Measurements from ENCODE around the gene SAPCD2.
"Not testable (repeated sequence)": the region's sequence is repeated elsewhere in the genome, so short reads cannot be mapped to it uniquely, and the experiment has no call there.

Gene SAPCD2

DNA sequence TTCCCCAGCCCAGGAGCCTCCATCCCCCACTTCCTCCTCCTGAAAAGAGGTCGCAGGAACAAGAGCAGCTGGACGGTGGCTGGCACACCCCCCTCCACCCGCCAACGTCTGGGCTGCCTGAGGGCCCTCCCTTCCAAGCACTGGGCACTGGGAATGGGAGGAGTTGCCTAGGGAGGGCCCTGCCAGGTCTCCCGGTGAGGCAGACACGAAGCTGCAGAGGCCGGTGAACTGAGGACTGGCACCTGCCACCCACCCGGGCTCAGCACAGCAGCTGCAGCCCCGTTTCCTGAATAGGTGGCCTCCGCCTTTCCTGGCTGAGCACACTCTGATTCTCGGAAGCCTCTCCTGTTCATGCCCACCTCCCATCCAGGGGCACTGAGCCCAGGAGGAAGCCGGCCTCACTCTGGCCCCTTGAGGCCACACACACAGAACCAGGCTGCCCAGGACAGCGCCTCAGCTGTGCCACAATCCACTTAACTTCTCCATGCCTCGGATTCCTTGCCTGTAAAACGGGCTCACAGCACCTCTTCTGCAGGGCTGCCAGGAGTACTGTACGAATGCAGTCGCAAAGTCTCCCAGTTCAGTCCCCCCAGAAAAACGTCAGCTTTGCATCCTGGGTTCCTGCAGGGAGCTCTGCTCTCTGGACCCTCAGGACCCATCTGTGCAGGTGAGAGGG, 25.7 kb downstream of the SAPCD2 start:
- peak; percentile 43 for DNase-seq

DNA sequence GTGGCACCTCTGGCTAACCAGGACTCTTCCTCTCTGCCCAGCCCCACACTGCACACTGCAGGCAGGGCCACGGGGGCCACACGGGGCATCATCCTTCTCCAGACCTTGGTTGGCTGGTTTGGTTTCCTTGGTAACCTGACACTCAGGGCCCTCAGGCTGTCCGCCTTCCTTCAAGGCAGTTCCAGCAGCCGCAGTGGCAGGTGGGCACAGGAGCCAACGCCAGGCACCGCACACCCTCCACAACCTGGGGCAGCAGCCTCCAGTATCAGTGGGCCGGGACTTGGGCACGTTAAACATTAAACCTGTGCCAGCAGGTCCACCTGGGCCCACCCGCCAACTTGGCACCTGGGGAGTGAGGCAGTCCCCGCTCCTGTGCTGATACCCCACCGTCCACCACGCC, 26.3 kb downstream of the SAPCD2 start:
- DNase-seq: no peak

DNA sequence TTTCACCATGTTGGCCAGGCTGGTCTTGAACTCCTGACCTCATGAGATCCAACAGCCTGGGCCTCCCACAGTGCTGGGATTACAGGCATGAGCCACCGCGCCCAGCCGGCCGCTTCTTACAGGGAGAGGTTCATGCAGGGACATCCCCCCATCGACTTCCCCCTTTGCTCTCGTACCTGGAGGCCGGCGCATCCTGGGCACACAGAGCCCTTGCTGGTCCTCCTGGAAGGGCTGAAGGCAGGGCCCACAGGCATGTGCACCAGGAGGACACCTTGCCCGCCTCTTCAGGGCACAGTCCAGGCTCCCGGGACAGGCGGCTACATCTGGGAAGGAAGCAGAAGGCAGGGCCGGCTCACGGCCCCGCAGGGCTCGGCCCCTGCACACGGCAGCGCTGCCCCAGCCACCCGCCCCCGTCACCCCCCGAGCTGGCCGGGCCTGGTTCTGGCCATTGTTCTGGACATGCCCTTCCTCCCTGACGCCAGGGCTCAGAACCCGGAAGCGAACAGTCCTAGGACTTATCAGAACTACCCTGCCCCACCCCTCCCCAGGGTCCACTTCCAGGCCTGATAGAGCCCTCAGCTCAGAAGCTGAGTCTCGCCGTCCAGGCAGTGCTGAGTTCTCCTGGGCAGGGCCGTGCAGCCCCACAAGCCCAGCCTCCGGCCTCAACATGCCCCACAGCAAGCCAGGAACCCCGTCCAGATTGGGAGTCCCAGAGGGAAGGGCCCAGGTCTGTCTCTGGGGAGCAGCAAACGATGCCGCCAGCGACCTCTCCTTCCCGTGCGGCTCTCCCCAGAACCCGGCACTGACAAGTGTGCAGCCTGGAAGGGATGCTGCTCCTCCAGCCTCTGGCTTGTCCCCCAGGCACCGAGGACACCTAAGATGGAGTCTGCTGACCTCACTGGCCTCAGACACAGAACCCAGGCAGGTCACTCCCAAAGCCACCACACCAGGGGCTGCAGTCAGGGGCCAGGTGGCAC, 27.3 kb downstream of the SAPCD2 start:
- DNase-seq: no peak

DNA sequence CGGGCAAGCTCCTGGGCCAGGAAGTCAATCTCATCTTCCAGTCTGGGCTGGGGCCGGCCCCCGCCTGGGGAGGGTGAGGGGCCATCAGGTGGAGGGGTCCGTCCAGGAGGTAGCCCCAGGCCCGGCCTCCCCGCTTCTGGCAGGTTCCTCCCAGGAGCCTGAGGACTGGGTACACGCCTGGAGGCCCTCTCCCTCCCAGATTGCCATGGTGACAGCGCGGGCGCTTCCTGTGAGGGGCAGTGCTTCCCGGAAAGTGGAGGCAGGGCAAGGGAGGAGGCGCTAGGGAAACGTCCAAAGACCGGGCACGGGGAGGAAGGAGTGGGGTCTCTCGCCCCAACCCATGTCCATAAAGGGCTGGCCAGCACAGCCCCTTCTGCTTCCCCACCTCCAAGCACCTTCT, 29.2 kb downstream of the SAPCD2 start:
- no peak for DNase-seq

DNA sequence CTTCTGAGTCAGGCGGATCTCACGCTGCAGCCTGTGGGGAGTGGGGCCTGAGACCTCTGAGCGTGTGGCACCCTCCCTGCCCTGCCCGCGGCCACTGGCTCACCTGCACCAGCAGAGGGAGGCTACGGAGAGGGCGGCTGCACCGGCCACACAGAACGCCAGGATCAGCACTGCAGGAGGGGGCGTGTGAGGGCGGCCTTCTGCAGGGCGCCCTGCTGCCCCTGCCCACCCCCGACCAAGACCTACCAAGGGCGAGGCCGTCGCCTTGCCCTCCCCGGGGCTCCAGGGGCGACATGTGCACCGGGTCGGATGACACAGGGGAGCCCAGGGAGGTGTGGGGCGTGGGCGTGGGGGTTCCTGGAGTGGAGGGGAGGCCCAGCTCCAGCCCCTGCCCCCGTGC, 29.8 kb downstream of the SAPCD2 start:
- no peak for DNase-seq

DNA sequence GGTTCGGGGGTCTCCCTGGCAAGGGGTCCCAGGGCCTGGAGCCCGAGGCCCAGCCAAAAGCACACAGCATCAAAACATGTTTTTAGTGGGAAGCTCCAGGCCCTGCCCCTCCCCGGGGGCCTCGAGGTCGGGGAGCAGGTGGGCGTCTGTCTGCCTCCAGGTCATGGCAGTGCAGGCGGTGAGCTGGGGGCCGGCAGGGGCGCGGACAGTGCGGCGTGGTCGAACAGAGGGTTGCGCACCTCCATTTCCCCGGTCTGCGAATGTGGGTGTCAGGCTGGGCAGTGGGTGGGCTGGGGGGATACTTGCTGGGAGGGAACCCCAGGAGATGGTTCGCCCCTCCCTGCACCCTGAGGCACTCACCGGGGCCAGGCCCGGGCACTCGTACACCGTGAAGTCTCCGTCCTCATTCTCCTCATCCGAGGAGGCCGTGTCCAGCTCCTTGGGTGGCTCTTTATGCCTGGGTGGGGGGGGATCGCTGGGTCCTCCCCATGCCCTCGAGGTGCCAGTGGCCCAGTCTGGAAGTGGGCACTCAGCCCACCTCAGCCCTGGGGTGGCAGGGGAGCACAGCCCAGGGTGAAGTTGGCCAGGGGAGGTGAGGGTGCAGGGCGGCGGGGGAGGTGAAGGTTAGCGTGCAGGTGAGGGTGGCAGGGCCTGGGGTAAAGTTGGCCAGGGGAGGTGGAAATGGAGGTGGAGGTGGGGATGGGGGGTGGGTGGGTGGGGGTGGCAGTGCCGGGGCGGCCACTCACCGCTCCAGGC, 30.6 kb downstream of the SAPCD2 start:
- no peak for DNase-seq

DNA sequence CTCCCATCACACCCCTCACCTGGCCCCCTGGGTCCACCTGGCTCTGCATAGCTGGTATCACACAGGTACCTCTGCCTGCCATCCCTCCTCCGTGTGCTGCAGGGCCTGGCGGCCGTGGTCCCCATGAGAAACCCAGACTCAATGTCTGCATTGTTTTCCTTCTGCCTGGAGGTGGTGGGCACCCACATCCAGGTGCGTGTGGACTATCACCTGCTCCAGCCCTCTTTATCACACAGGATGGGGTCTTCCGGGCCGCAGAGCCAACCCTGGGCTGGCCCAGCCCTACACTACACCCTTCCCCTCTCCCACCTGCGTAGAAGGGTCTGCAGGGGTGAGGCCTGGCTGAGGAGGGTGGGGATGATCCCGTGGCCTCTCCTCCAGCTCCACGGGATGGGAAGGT, 31.4 kb downstream of the SAPCD2 start:
- DNase-seq: no peak

DNA sequence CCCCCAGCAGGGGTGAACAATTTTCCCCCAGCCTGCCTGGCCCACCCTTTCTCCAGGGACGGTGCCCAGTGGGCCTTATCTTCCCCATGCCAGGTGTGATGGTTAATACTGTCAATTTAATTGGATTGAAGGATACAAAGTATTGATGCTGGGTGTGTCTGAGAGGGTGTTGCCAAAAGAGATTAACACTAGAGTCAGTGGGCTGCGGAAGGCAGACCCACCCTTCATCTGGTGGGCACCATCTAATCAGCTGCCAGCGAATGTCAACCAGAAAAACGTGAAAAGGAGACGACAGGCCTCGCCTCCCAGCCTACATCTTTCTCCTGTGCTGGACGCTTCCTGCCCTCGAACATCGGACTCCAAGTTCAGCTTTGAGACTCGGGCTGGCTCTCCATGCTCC, 32.9 kb downstream of the SAPCD2 start:
- peak; percentile 79 for DNase-seq

DNA sequence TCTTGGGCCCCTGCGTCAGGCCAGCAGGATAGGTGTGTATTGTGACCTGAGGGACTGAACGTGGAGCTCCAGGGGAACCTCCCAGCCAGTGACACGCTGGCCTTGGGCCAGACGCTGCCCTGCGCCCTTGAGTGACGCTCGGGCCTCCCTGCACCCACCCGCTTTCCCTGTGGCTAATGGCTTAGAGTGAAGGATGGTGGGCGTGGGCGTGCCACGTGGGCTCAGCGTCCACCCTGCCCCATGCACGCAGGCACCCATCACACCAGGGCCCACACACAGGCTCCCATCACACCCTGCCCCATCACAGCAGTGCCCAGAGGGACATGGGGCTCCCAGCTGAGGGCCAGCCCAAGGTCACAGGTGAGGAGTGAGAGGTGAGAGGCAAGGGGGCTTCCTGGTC, 33.3 kb downstream of the SAPCD2 start:
- no peak for DNase-seq

DNA sequence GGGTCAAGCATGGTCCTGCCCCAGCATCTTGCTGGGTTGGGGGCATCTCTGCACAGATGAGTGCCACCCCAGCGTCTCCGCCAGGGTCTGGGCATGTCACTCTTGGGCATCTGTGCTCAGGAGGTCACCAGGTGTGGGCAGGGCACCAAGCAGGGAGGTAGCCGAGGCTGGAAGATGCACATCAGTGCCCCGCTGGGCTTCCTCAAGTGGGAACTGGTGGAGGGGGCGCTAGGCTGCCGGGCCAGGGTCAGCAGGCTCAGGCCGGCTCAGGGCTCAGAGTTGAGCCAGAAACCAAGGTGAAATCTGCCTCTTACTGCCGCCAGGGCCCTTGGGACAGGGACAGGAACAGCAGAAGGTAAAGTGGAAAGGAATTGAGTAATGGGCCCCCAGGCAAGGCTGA, 34.4 kb downstream of the SAPCD2 start:
- DNase-seq: no peak

DNA sequence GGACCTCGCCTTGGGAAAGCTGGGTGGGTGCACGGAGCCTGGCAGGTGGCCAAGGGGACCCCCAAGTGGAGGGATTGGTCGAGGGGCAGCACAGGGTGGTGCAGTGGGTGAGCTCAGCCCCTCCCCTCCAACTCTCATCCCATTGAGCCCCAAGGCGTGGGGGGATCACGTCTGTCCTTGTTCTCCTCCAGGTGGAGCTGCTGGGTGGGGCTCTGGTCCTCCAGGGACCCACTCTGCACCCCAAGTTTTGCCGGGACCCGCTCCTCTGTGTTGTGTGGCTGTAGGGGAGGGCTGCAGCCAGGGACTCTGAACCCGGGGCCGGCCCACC, 34.9 kb downstream of the SAPCD2 start:
- no peak for DNase-seq

DNA sequence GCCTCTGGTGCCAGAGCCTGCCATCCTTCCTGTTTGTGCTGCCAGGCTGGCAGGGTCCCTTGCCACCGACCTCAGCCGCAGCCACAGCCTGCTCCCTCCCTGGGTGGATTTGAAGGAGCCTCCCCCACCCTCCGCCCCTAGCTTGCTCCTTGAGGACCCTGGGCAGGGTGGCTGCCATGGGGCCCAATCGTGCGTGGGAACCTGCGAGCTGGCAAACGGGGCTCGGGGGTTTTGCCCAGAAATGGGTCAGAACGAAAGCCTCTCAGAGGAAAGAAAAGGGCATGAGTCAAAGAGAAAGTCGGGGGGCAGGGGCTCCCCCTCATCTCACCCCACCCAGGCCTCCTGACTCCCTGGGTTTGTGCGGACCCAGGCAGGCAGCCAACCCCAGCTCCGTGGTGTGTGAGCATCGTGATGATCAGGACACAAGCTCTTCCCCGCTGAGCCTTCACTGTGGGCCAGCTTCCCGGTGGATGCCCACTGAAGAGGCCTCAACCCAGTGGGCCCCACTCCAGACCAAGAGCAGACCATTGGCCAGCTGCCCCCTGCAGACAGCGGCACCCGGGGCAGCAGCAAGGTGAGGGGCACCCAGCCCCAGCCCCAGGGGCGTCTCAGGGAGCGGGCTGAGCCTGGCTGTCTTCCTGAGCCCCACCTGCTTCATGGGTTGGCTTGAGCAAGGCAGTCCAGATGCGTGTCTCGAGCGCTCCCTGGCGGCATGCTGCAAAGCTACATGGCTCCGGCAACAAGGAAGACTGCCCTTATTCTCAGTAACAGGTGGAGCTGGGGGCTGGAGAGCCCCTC, 35.4 kb downstream of the SAPCD2 start:
- peak; percentile 93 for DNase-seq

DNA sequence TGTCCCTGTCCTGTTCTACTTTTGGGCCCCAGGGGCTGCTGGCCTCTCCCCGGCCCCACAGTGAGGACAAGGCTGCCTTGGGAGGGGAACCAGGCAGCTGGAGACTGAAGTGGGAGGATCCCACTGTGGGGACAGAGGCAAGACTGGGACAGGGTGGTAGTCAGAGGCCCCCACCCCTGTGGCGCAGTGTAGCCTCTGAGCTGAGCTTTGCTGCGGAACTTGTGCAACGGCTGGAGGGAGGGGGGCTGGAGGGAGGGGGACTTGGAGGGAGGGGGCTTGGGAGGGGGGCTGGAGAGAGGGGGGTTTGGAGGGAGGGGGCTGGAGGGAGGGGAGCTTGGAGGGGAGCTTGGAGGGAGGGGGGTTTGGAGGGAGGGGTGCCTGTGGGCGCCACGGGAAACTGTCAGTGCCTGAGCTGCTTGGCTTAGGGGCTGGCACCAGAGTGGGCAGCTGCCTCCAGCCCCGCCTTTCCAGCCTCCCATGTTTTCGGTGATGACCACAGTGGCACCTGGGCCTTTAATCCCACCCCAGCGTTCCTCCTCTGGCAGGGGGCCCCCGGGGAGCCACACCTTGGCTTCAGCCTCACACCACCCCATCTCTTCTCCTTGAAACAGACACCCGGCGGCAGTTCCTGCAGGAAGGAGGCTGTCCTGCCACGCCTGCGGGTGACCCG, 36.2 kb downstream of the SAPCD2 start:
- DNase-seq: no peak

DNA sequence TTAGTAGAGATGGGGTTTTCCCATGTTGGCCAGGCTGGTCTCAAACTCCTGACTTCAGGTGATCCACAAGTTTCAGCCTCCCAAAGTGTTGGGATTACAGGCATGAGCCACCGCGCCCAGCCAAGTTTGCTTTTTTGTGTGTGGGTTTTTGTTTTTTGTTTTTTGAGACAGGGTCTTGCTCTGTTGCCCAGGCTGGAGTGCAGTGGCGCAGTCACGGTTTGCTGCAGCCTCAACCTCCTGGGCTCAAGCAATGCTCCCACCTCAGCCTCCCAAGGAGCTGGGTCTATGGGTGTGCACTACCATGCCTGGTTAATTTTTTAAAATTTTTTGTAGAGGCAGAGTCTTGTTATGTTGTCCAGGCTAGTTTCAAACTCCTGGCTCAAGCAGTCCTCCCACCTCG, 36.9 kb downstream of the SAPCD2 start:
- DNase-seq: not testable (repeated sequence)

DNA sequence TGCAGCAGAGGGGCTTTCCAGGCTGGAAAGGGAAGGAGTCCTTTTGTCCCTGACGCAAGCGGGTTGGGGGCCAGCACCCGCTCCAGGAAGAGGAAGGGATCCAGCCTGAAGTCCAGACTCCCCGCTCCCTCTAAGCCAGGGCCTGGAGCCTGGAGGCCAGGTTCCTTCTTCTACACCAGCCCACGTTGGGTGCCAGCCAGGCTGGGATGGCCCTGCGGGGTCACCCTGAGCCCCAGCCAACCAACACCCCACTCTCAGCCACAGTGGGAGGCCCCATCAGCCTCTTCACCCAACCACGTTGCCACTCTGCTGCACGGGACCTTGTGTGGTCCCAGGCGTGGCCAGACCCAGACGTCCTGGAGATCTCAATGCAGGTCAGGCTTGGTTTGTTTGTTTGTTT, 37.5 kb downstream of the SAPCD2 start:
- DNase-seq: no peak

DNA sequence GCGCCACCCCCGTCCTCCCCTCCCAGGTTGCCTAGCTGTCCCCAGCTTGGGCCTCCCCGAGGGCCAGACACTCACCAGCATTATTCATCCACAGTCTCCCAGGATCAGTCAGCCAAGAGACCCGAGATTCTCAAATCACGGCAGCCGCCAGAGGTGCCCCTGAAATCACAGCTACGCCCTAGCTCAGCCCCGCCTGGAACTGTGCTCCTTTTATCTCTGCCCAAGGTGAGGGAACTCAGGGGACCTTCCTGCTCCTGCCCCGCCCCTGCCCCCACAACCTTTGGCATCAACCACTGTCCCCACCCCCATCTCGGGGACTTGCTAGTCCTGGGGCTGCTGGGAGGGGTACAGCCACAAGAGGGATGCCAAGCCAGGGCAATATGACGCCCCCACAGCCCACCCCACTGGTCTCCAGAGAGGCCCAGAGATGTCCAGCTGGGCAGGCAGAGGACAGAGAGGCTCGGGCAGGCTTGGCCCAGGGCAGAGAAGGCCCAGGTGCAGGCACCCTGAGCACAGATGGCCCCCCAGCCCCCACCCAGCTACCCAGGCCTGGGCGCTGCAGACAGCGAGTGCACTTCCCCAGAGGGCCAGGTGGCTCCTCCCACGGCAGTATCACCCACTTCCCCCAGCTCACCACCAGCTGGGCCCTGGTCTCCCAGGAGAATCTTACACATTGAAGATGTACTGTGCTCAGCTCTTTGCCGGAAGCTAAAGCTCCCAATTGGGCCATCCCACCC, 38.3 kb downstream of the SAPCD2 start, which contains the start of gene FUT7:
TSS of gene FUT7 (minus strand) at position 185 of the 737 bp plus-strand sequence. CDS start at position 88, 97 bp downstream.
- peak; percentile 45 for DNase-seq

DNA sequence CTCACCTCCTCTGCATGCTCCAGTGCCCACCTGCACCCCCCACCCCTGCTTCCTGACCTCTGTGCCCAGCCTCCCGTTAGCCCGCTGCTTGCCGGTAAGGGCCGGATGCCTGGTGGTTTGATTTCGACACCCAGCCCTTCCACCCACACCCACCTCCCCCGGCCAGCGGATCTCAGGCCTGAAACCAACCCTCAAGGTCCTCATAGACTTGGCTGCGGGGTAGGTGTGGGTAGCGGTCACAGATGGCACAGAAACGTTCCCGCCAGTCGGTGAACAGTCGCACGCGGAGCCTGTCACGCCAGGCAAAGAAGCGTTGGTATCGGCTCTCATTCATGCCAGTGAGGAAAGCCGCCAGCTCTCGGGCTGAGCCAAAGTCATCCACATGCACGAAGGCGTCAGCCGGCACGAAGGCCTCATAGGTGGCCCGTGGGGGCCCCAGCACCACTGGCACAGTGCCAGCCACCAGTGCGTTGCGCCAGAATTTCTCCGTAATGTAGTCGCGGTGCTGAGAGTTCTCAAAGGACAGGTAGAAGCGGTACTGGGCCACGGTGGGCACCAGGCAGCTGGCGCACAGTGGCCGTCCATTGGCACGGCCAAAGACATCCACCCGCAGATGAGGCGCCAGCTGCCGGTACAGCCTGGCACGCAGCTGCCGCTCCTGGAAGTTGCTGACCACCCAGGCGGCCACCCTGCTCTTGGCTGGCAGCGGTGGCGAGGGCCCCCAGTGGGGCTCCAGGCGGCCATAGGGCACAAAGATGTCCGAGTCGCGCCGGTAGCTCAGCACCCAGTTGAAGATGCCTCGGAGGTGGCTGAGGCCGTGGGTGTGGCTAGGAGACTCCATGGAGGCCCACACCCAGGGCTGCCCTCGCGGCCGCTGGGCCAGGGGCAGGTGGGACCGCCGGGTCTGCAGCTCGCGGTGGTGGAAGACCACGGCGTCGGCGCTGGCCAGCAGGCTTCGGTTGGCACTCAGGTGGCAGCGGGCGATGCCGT, 39.5 kb downstream of the SAPCD2 start:
- no peak for DNase-seq

DNA sequence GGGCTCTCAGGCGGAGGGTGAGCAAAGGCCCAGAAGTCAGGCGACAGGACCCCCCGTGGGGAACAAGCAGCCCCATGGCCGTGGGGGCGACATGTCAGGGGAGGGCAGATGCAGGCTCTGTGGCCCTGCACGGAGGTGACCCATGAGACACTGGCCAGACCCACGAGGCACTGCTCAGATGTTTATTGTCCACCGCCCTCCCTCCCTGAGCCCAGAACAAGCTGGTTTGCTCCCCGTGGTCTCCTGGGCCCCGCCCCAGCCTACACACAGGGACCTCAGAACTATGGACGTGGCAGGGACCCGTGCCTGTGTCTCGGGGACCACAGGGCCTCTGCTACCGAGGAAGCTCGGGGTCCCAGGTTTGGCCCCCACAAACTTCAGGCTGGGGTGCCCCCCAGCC, 40.4 kb downstream of the SAPCD2 start:
- DNase-seq: no peak

DNA sequence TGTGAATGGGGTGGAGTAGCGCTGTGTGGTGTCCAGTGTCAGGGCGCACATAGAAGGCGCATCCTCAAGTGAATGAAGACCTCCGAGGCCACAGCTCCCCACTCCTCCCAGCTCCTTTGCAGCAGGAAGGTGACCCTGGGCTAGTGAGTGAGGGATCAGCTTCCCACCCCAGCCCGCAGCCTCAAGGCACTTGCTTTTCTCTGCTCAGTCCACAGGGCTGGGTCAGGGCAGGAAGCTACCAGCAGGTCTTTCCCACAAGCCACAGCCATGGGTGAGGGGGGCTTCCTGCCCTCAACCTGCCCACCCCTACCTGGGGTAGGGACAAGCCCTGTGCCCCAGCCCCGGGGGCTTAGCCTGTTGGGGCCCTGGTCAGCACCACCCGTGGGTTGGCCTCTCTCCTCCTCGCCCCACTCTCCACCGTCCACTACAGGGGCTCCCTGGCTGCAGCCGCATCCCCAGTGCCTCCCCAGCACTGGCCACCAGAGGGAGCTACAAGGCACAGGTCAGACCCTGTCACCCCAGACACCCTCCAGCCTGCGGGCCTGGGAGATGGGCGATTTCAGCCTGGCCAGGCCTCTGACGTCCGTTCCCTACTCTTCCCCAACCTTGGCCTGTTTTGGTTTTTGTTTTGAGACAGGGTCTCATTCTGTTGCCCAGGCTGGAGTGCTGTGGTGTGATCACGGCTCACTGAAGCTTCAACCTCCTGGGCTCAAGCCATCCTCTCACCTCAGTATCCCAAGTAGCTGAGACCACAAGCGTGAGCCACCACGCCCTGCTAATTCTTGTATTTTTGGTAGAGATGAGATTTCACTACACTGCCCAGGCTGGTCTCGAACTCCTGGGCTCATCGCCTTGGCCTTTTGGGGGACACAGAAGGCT, 41.1 kb downstream of the SAPCD2 start:
- peak; percentile 77 for DNase-seq
